AG04449 (cell line): ENCODE results near the gene NPHP4.

Experiments
- CTCF ChIA-PET: fragments of 350-600 bp; formaldehyde crosslinking; extraction: SDS; loops from one replicate; lab custom pipeline; 2021; ENCODE audit warnings: antibody characterized with exemption; lab: Yijun Ruan, JAX
- POLR2A ChIA-PET: fragments of 400-600, 350-600 bp; formaldehyde crosslinking; extraction: SDS; loops from one replicate; lab custom pipeline; 2020; ENCODE audit warnings: antibody characterized with exemption, inconsistent platforms; lab: Yijun Ruan, JAX
- DNase-seq: peaks from one replicate; pipeline ENCODE4 v3.0.0-alpha.2; 2010; ENCODE audit warnings: low read depth, low spot score
- H3K4me3 ChIP-seq: 2 replicates; pipeline ENCODE4 v1.5.1; 2011; ENCODE audit warnings: low read depth, mild to moderate bottlenecking, control low read depth, low read length
- CTCF ChIP-seq: IDR thresholded peaks from one replicate; pipeline ENCODE4 v1.5.1; 2011; ENCODE audit warnings: mild to moderate bottlenecking, moderate library complexity, low read length, control low read depth, inconsistent platforms; ENCODE audit not compliant: insufficient read depth; ENCODE audit errors: missing control alignments

The NPHP4 gene

GRCh38 chr1:6011161-6011945, 19.1 kb upstream of the NPHP4 start:
- no peak for TF ChIP-seq CTCF

GRCh38 chr1:6010554-6010953, 18.3 kb upstream of the NPHP4 start:
- DNase-seq, result no peak
- TF ChIP-seq CTCF, result no peak
- ChIA-PET POLR2A (no interaction called here), CTCF (no interaction called here)
- no peak overlapping the region for H3K4me3 ChIP-seq

More at GRCh38 chr1:6011161-6011945, 19.1 kb upstream of the NPHP4 start:
- ChIA-PET POLR2A (no interaction called here), CTCF (no interaction called here)
- H3K4me3 ChIP-seq, result no peak overlapping the region
- DNase-seq, result no peak

DNA sequence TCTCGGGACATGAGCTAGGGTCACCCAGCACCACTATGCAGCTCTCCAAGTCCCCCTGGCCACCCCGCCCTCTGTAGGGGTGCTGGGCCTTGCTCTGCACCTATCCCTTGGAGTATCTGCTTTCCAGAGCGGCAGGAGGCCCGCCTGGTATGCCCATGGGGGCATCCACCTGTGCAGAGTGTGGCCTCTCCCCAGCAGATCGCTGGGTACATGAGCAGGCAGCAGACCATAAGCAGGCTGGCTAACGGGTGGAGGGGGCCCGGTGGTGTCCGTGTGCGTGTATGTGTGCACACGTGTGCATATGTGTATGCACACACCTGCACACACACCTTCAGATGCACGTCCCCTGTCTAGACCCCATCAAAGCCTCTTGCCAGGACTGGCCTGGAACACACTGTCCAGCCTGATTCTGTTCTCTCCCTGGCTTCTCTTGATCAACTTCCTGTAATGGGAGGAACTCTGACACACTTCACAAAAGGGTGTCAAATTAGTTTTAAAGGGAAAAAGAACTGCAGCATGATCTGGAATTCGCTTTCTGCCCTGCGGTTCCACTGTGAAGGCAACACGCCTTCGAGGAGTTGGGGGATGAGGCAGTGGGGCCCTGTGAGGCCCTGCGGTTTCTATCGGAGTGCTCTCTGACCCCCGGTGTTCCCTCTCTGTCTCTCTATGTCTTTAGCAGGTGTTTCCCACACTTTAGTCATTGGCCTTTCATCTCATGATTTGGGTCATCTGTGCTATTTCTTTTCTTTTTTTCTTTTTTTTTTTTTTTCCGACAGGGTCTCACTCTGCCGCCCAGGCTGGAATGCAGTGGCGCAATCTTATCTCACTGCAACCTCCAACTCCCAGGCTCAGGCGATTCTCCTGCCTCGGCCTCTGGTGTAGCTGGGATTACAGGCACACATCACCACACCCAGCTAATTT, 17.2 kb upstream of the NPHP4 start:
- TF ChIP-seq CTCF, result no peak
- POLR2A ChIA-PET, result no interaction called here
- CTCF ChIA-PET, result no interaction called here
- DNase-seq, result no peak
- H3K4me3 ChIP-seq, result no peak overlapping the region

DNA sequence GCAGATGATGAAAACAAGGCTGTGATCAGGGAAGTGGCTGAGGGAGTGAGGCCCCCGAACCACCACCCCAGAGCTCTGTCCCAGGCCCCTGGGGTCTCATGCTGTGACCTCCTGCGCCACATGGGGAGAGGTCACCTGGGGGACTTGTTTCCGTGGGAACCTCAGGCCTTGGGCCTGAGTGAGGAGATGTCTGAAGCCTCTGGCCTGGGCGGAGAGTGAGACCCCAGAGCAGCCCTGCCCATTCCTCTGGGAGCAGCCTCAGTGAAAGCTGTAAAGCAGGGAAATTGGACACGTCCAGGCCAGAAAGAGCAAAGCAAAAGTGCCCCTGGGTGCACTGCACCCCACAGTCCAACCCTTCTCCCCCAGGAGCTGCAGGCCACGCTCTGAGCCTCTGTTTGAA, 16.5 kb upstream of the NPHP4 start:
- TF ChIP-seq CTCF, result no peak
- ChIA-PET CTCF (no interaction called here), POLR2A (no interaction called here)
- DNase-seq, result no peak
- H3K4me3 ChIP-seq, result no peak overlapping the region

DNA sequence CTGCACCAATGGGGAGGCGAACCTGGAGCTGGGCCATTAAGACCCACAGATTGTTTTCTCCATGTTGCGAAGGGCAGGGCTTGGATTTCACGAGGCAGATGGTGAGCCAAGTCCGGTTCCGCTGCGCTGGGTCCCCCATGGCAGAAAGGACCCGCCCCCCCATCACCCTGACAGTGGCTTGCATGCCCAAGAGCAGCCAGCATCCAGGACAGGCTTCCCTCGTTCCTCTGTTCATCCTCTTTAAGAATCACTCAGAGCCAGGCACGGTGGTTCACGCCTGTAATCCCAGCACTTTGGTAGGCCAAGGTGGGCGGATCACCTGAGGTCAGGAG, 15.8 kb upstream of the NPHP4 start:
- DNase-seq, result no peak
- ChIA-PET CTCF (no interaction called here), POLR2A (no interaction called here)
- TF ChIP-seq CTCF, result no peak
- no peak overlapping the region for H3K4me3 ChIP-seq
